OCI-LY7 (cell line): ENCODE measurements around the gene CTSC. TPM values are rescaled to one million over a fixed set of nuclear protein-coding genes. Genes with fewer than 3 reads are reported as not detected.

Experiments
- BruUV-seq: library from RNA; stranded (reverse); fragments of 400-500 nt; replicated peaks from 2 replicates; lab custom pipeline; 2021; lab: Mats Ljungman, UMichigan
- CTCF ChIA-PET: fragments of 300-600 bp; sonication (Branson Sonifier 250); formaldehyde crosslinking; loops from one replicate; lab custom pipeline; 2022; ENCODE audit warnings: antibody characterized with exemption; ENCODE audit not compliant: unreplicated experiment; lab: Charles Lee
- POLR2A ChIA-PET: fragments of 300-600 bp; sonication (Branson Sonifier 250); formaldehyde crosslinking; loops from one replicate; lab custom pipeline; 2022; ENCODE audit warnings: antibody characterized with exemption; lab: Charles Lee
- DNase-seq: peaks from one replicate; pipeline ENCODE4 v3.0.0-alpha.2; 2015; ENCODE audit warnings: low spot score
- H2AFZ ChIP-seq: fragments of 200-600 bp; sonication (generic), shearing (Covaris generic); 2 replicates; pipeline ENCODE4 v1.6.1; 2014; ENCODE audit warnings: mild to moderate bottlenecking, antibody characterized with exemption, low read length, moderate library complexity
- H3K27ac ChIP-seq: fragments of 200-600 bp; sonication (generic); 2 replicates; pipeline ENCODE4 v1.5.1; 2014; ENCODE audit warnings: mixed run types, low read depth, mild to moderate bottlenecking, moderate library complexity, low read length, inconsistent platforms; ENCODE audit not compliant: poor library complexity, severe bottlenecking
- H3K36me3 ChIP-seq: fragments of 200-600 bp; sonication (generic); 2 replicates; pipeline ENCODE4 v1.6.1; 2014; ENCODE audit warnings: mild to moderate bottlenecking, antibody characterized with exemption, low read length, moderate library complexity, mixed read lengths; ENCODE audit not compliant: insufficient read depth
- H3K4me1 ChIP-seq: fragments of 200-600 bp; sonication (generic); 2 replicates; pipeline ENCODE4 v1.5.1; 2014; ENCODE audit warnings: mild to moderate bottlenecking, low read length; ENCODE audit not compliant: insufficient read depth, poor library complexity, severe bottlenecking
- H3K4me2 ChIP-seq: fragments of 200-600 bp; sonication (generic); 2 replicates; pipeline ENCODE4 v1.6.1; 2014; ENCODE audit warnings: mild to moderate bottlenecking, low read length
- H3K4me3 ChIP-seq: fragments of 200-600 bp; sonication (generic); 2 replicates; pipeline ENCODE4 v1.5.1; 2014; ENCODE audit warnings: mild to moderate bottlenecking, low read depth, low read length; ENCODE audit not compliant: poor library complexity, severe bottlenecking
- H3K79me2 ChIP-seq: fragments of 200-600 bp; sonication (generic); 2 replicates; pipeline ENCODE4 v1.6.1; 2016; ENCODE audit warnings: low read depth, mild to moderate bottlenecking, low read length, moderate library complexity, mixed read lengths; ENCODE audit not compliant: insufficient read depth
- H3K9me2 ChIP-seq: fragments of 200-600 bp; sonication (generic); 2 replicates; pipeline ENCODE4 v1.6.1; 2016; ENCODE audit warnings: mild to moderate bottlenecking, low read length, mixed read lengths; ENCODE audit not compliant: insufficient read depth
- H3K9me3 ChIP-seq: fragments of 200-600 bp; sonication (generic); 2 replicates; pipeline ENCODE4 v1.6.1; 2014; ENCODE audit warnings: mild to moderate bottlenecking, mixed run types, low read length, mixed read lengths
- H4K20me1 ChIP-seq: fragments of 200-600 bp; sonication (generic); 2 replicates; pipeline ENCODE4 v1.6.1; 2014; ENCODE audit warnings: mild to moderate bottlenecking, antibody characterized with exemption, low read length, moderate library complexity, mixed read lengths; ENCODE audit not compliant: insufficient read depth
- EZH2phosphoT487 ChIP-seq: fragments of 200-600 bp; sonication (generic); IDR thresholded peaks from 2 replicates; pipeline ENCODE4 v1.6.1; 2018; ENCODE audit warnings: low read depth, borderline replicate concordance, mild to moderate bottlenecking, mixed run types, antibody characterized with exemption, low read length, moderate library complexity, mixed read lengths
- intact Hi-C: fragments of 100-400 bp; cut with micrococcal nuclease; formaldehyde crosslinking; loops from one replicate; pipeline ENCODE4 v1.10.0; 2022; ENCODE audit not compliant: unreplicated experiment
- total RNA-seq, 2 experiments: library from RNA; depleted of rRNA in 1 of 2; stranded (reverse); fragments of >200 nt in 1 of 2; shearing (Covaris generic) in 1 of 2; gene quantifications; 2 replicates each; pipeline ENCODE4 v1.2.3, GENCODE V29; 2014 to 2022
- TF ChIP-seq, protein P1 (sequence below): fragments of 200-600 bp; sonication (generic); conservative IDR thresholded peaks from 2 replicates; pipeline ENCODE4 v1.5.1; 2014; ENCODE audit warnings: mild to moderate bottlenecking, antibody characterized with exemption, low read length, moderate library complexity, mixed read lengths

Gene CTSC
- total RNA-seq, 2 experiments from 2014 or later, result 60.5 to 90.3 TPM

DNA sequence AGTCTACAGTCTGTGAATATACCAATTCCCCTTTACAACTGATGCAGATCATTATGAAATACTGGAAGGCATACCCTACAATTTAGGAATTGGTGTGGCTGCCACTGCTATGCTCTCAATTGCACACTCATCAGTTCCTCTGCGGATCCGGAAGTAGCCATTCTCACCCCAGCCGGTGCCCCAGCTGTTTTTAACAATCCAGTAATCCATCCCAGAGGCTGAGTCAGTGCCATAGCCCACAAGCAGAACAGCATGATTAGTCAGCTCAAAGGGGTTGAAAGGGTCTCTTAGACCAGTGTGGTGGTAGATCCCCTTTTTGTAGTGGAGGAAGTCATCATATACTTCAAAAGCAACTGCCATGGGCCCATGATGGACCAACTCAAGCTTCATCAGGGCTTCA lies 43.6 kb downstream of the CTSC start:
- BruUV-seq, result TSS peak; percentile 38
- Histone ChIP-seq H4K20me1 (no peaks in the 10 kb centered on the region), H3K79me2 (no peaks in the 10 kb centered on the region), H3K4me2 (no peak overlapping the region), H3K9me2 (no peaks in the 10 kb centered on the region), H3K4me3 (no peak overlapping the region), H3K27ac (no peak overlapping the region), H3K36me3 (peaks cover 93% of the 10 kb centered on the region), H3K9me3 (no peaks in the 10 kb centered on the region), H3K4me1 (no peaks in the 10 kb centered on the region), H2AFZ (no peak overlapping the region)
- intact Hi-C loops, result no loop called here
- POLR2A ChIA-PET, result interaction anchor here (1.7 kb wide), 1 partner anchor 12 kb away, joined by 5 read pairs; no protein-coding TSS in a partner anchor
- TF ChIP-seq, protein P1, sequence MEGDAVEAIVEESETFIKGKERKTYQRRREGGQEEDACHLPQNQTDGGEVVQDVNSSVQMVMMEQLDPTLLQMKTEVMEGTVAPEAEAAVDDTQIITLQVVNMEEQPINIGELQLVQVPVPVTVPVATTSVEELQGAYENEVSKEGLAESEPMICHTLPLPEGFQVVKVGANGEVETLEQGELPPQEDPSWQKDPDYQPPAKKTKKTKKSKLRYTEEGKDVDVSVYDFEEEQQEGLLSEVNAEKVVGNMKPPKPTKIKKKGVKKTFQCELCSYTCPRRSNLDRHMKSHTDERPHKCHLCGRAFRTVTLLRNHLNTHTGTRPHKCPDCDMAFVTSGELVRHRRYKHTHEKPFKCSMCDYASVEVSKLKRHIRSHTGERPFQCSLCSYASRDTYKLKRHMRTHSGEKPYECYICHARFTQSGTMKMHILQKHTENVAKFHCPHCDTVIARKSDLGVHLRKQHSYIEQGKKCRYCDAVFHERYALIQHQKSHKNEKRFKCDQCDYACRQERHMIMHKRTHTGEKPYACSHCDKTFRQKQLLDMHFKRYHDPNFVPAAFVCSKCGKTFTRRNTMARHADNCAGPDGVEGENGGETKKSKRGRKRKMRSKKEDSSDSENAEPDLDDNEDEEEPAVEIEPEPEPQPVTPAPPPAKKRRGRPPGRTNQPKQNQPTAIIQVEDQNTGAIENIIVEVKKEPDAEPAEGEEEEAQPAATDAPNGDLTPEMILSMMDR, result no peak
- TF ChIP-seq EZH2phosphoT487, result no peak
- DNase-seq, result no peak
- CTCF ChIA-PET, result no interaction called here

GRCh38 chr11:88292171-88292843 lies 45.2 kb downstream of the CTSC start:
- H4K20me1 ChIP-seq, result no peaks in the 10 kb centered on the region
- no peak for DNase-seq
- intact Hi-C loops, result no loop called here
- H3K36me3 ChIP-seq, result peaks cover 93% of the 10 kb centered on the region
- no peak overlapping the region for H3K4me3 ChIP-seq
- H2AFZ ChIP-seq, result no peak overlapping the region
- ChIA-PET POLR2A (interaction anchor here (0.6 to 1.7 kb wide), 4 partner anchors 8 to 745 kb away, joined by 3 to 10 read pairs (median 4); no protein-coding TSS in a partner anchor), CTCF (no interaction called here)
- H3K9me2 ChIP-seq, result no peaks in the 10 kb centered on the region
- no peak for TF ChIP-seq EZH2phosphoT487
- no peak overlapping the region for H3K27ac ChIP-seq
- H3K4me1 ChIP-seq, result no peaks in the 10 kb centered on the region
- H3K4me2 ChIP-seq, result no peak overlapping the region
- no peaks in the 10 kb centered on the region for H3K9me3 ChIP-seq
- H3K79me2 ChIP-seq, result no peaks in the 10 kb centered on the region
- no TSS peak for BruUV-seq

DNA sequence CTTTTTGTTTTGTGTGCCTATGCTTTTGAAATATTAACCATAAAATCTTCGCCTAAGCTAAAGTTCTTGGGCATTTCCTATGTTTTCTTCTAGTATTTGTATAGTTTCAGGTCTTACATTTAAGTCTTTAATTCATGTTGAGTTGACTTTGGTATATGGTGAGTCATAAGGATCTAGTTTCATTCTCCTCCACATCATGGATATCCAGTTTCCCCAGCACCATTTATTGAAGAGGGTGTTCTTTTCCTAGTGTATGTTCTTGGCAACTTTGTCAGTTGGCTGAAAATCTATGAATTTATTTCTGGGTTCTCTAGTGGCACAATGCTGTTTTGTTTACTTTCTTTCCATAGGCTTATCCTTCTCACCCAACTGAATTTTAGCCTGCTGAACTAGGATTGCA lies 49.0 kb downstream of the CTSC start:
- no TSS peak for BruUV-seq
- POLR2A ChIA-PET, result no interaction called here
- intact Hi-C loops, result no loop called here

More for the DNA sequence above, 49.0 kb downstream of the CTSC start:
- Histone ChIP-seq H3K9me2 (no peaks in the 10 kb centered on the region), H3K36me3 (peaks cover 89% of the 10 kb centered on the region), H3K9me3 (no peaks in the 10 kb centered on the region), H3K4me3 (no peak overlapping the region), H2AFZ (no peak overlapping the region), H4K20me1 (no peaks in the 10 kb centered on the region), H3K4me1 (no peaks in the 10 kb centered on the region), H3K27ac (no peak overlapping the region), H3K79me2 (no peaks in the 10 kb centered on the region), H3K4me2 (no peak overlapping the region)
- no peak for TF ChIP-seq EZH2phosphoT487
- TF ChIP-seq, protein P1, result no peak
- DNase-seq, result no peak
- CTCF ChIA-PET, result no interaction called here
